RPMI8226 (cell line): Measurements from ENCODE around the gene HID1.
"Not testable (repeated sequence)": the region's sequence is repeated elsewhere in the genome, so short reads cannot be mapped to it uniquely, and the experiment has no call there.

Experiments
- DNase-seq: peaks from one replicate; pipeline ENCODE4 v3.0.0-alpha.2; 2015

HID1 gene

DNA sequence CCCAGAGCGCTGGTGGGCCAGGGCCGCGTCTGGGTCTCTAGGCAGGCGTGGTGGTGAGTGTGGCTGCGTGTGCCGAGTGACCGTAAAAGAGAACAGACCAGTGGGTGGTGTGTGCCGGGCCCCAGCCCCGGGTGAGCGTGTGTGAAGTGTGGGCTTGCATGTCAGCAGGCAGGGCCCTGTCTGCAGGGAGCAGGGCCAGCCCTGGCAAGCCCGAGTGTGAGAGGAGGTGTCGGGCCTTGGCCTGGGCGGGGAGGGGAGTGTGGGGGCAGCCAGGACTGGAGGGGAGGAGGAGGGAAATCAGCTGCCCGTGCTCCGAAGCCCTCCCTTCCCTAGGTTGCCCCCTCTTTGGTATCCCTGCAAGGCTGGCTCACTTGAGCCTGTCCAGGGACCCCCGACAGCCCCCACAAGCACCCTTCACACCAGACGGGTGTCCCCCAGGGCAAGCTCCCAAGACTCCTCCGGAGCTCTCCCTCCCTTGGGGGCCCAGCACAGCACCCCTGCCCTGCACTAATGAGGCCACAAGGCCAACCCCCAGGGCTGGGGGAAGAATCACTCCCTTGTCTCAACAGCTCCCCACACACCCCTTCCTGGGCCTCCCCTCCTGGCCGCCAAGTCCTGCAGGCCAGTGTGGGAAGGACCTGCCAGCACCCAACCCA, 51.4 kb downstream of the HID1 start:
- no peak for DNase-seq

- no peak for DNase-seq
These were observed 51.9 kb downstream of the HID1 start for GRCh38 chr17:74920642-74921025.

- DNase-seq: no peak
These were observed 52.3 kb downstream of the HID1 start for GRCh38 chr17:74920306-74920620.

DNA sequence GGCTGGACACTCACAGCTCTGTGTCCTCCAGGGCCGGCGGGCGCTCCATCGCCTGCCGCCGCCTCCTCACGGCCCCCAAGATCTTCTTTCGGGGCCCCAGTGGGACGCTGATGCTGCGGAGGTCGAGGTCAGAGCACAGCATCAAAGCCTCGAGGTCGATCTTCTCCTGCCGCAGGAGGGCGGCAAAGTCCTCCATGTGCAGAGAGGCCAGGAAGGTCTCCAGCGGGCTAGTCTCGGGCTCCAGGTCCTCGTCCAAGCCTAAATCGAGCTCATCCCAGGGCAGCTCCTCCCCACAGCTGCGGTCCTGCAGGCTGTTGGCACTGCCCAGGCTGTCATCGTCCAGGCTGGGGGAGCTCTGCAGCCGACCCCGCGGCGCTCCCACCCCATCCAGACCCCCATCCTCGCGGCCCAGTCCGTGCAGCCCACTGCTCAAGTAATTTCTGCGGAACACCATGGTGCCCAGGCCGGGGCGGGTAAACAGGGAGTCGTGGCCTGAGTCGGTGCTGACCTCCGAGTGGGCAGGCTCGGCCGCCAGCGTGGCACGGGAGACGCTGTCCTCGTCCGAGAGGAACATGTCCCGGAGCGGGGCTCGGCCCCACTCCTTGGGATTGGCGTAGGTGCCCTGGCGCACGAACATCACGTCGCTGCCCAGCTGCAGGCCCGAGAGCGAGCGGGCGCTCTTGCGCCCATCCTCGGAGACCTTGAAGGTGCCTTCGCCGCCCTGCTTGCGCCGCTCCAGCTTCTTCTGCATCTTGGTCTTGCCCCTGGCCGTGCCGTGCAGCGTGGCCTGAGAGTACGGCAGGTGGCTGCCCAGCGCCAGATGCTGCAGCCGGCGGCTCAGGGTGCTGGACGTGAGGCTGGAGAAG, 52.9 kb downstream of the HID1 start:
- peak; percentile 73 for DNase-seq

GRCh38 chr17:74918906-74919305, 53.7 kb downstream of the HID1 start:
- no peak for DNase-seq

DNA sequence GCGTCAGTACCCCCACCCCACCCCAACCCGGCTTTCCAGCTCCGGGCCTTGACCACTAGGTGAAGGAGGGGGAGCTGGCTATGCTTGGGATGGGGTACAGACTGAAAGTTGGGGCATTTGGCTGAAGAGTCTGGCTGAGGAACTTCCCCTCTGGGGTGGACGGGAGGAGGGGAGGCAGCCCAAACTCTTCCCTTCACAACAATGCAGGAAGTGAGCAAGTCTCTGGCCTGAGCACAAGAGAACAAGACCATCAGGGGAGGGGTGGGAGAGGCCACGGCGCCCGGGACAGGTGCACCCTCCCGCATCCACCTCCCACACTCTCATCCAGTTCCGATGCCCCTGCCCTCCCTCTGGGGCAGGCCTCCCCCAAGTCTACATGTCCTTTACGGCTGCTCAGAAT, 55.1 kb downstream of the HID1 start:
- DNase-seq: no peak

- DNase-seq: no peak
These were observed 55.7 kb downstream of the HID1 start for GRCh38 chr17:74916851-74917199.

GRCh38 chr17:74916136-74916850, 56.3 kb downstream of the HID1 start:
- no peak for DNase-seq

DNA sequence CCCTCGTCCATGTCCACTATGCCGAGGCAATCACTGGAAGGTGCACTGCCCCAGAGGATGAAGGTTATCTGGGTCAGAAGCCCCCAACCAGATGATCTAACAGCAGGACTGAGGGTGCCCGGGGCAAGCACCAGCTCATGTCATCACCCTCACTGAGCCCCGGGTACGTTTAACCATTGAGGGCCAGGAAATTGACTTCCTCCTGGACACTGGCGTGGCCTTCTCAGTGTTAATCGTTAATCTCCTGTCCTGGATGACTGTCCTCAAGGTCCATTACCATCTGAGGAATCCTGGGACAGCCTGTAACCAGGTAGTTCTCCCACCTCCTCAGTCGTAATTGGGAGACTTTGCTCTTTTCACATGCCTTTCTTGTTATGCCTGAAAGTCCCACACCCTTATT, 61.1 kb downstream of the HID1 start:
- not testable (repeated sequence) for DNase-seq

DNA sequence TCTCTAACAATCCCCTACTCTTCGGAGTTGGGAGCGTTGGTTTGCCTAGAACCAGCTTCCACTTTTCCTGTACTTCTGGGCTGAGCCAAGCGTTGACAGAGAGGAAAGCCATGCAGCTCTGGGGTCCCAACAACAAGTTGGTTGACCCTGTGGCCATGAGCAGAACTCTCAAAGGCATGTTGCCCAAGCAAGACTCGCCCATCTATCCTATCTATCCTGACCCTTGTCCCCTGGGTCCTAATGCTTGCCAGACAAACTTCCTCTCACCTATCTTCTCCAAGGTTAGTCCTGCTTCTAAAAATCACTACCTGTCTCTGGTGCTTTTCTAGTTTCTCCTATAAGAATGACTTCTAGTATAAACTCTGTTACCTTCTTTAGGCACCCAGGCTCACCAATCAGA, 63.5 kb downstream of the HID1 start:
- not testable (repeated sequence) for DNase-seq

DNA sequence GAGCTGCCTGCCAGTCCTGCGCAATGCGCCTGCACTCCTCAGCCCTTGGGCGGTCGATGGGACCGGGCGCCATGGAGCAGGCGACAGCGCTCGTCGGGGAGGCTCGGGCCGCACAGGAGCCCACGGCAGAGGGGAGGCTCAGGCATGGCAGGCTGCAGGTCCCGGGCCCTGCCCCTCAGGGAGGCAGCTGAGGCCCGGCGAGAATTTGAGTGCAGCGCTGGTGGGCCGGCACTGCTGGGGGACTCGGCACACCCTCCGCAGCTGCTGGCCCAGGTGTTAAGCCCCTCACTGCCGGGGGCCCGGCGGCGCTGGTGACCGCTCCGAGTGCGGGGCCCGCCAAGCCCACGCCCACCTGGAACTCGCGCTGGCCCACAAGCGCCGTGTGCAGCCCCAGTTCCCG, 65.5 kb downstream of the HID1 start:
- DNase-seq: no peak

DNA sequence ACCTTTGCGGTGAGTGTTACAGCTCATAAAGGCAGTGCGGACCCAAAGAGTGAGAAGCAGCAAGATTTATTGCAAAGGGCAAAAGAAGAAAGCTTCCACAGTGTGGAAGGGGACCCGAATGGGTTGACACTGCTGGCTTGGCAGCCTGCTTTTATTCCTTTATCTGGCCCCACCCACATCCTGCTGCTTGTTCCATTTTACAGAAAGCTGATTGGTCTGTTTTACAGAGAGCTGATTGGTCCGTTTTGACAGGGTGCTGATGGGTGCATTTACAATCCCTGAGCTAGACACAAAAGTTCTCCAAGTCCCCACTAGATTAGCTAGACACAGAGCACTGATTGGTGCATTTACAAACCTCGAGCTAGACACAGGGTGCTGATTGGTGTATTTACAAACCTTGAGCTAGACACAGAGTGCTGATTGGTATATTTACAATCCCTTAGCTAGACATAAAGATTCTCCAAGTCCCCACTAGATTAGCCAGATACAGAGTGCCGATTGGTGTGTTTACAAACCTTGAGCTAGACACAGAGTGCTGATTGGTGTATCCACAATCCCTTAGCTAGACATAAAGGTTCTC, 66.3 kb downstream of the HID1 start:
- DNase-seq: not testable (repeated sequence)

GRCh38 chr17:74904687-74905409, 67.7 kb downstream of the HID1 start:
- DNase-seq: no peak

- DNase-seq: no peak
These were observed 68.9 kb downstream of the HID1 start for GRCh38 chr17:74903671-74904070.

DNA sequence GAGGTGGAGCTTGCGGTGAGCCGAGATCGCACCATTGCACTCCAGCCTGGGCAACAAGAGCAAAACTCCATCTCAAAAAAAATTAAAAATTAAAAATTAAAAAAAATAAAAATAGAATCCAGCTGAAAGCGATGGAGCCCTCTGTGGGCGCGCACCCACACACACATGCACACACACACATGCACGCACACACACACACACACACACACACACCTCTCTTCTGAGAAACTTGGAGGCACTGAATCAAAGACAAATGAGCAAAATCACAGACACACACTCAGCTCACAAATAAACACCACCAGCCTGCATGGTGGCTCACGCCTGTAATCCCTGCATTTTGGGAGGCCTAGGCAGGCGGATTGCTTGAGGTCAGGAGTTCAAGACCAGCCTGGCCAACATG, 69.5 kb downstream of the HID1 start:
- DNase-seq: no peak

DNA sequence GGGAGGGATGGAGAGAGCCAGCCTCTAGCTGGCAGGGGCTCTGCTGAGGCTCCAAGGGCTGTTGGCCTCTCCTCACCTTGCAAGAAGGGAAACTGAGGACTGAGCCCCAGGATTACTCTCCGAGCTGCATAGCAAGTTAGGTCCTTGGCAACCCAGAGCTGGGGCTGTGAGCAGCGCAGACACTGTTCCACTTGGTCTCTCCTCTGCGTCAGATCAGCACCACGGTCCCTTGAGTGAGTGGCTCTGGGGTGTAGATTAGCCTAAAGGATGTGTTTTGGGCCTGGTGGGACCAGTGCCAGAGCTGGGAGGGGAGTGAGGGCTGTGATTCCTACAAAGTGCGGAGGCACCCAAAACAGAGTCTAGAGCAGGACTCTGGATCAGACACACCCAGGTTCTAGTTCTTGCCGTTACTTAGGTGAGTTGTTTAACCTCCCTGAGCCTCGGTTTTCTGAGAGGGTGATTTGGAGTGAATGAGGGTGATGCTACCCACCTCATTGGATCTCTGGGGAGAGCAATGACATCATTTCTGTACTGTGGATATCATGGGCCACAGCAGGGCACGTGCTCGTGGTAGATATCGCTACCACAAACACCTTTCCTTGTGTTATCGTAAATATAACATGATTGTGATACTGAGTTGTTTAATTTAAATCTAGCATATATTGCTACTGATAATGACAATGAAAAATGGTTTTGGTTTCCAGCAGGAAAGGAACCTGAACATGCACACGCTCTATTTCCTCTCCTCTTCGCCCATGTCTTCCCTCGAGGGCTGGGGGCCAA, 71.0 kb downstream of the HID1 start:
- no peak for DNase-seq
